A549 (cell line): ENCODE measurements around the gene QPRT.
"Not testable (repeated sequence)": the region's sequence is repeated elsewhere in the genome, so short reads cannot be mapped to it uniquely, and the experiment has no call there.

ENCODE experiments used
- CBX2 ChIP-seq: fragments of 200-600 bp; sonication (generic); IDR thresholded peaks from 2 replicates; pipeline ENCODE4 v1.6.1; 2016; ENCODE audit warnings: low read depth, mild to moderate bottlenecking, borderline replicate concordance
- CTCF ChIP-seq: fragments of >200 bp; sonication (Bioruptor Twin); formaldehyde crosslinking; IDR thresholded peaks from 3 replicates; pipeline ENCODE4 v1.5.1; 2016
- MAZ ChIP-seq: fragments of 150-350 bp; IDR thresholded peaks from 2 replicates; pipeline ENCODE4 v1.6.1; 2014; ENCODE audit warnings: antibody characterized with exemption, low read depth, low read length, borderline replicate concordance
- NFE2L2 ChIP-seq: fragments of 150-350 bp; conservative IDR thresholded peaks from 2 replicates; pipeline ENCODE4 v1.6.1; 2014; ENCODE audit warnings: low read length
- POLR2A ChIP-seq: IDR thresholded peaks from 2 replicates; pipeline ENCODE4 v1.6.1; 2012; ENCODE audit warnings: mild to moderate bottlenecking, low read length
- RCOR1 ChIP-seq: fragments of 150-350 bp; IDR thresholded peaks from 2 replicates; pipeline ENCODE4 v1.6.1; 2014; ENCODE audit warnings: antibody characterized with exemption, low read length, low read depth
- REST ChIP-seq: fragments of 200-600 bp; sonication (generic); IDR thresholded peaks from 2 replicates; pipeline ENCODE4 v1.6.1; 2016; ENCODE audit warnings: antibody characterized with exemption, mild to moderate bottlenecking, moderate library complexity
- TF ChIP-seq, protein P1 (sequence below): fragments of 250-450 bp; sonication (Bioruptor Pico); IDR thresholded peaks from 2 replicates; pipeline ENCODE4 v1.5.0; 2020; ENCODE audit warnings: low read depth, mild to moderate bottlenecking, moderate library complexity
- TF ChIP-seq, protein P2 (sequence below): IDR thresholded peaks from 2 replicates; pipeline ENCODE4 v1.6.1; 2012
- TF ChIP-seq, protein P3 (sequence below): fragments of 150-350 bp; IDR thresholded peaks from 2 replicates; pipeline ENCODE4 v1.6.1; 2014; ENCODE audit warnings: low read depth, mild to moderate bottlenecking, low read length

GRCh38 chr16:29709657-29710056 lies 30.7 kb downstream of the QPRT start:
- TF ChIP-seq NFE2L2, RCOR1, CTCF, CBX2, REST, POLR2A, MAZ: not testable (repeated sequence)
- TF ChIP-seq, protein P1, sequence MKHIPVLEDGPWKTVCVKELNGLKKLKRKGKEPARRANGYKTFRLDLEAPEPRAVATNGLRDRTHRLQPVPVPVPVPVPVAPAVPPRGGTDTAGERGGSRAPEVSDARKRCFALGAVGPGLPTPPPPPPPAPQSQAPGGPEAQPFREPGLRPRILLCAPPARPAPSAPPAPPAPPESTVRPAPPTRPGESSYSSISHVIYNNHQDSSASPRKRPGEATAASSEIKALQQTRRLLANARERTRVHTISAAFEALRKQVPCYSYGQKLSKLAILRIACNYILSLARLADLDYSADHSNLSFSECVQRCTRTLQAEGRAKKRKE (CRISPR knock-in tag) = not testable (repeated sequence)
- TF ChIP-seq, protein P2, sequence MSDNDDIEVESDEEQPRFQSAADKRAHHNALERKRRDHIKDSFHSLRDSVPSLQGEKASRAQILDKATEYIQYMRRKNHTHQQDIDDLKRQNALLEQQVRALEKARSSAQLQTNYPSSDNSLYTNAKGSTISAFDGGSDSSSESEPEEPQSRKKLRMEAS = not testable (repeated sequence)
- TF ChIP-seq, protein P3, sequence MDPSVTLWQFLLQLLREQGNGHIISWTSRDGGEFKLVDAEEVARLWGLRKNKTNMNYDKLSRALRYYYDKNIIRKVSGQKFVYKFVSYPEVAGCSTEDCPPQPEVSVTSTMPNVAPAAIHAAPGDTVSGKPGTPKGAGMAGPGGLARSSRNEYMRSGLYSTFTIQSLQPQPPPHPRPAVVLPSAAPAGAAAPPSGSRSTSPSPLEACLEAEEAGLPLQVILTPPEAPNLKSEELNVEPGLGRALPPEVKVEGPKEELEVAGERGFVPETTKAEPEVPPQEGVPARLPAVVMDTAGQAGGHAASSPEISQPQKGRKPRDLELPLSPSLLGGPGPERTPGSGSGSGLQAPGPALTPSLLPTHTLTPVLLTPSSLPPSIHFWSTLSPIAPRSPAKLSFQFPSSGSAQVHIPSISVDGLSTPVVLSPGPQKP = not testable (repeated sequence)
